HEK293 (cell line): ENCODE measurements around the gene CTPS1.

Experiments
- CTCF ChIP-seq: fragments of 450-650 bp; formaldehyde crosslinking; IDR thresholded peaks from 2 replicates; pipeline ENCODE4 v1.5.1; 2016; ENCODE audit warnings: missing biosample characterization, missing genetic modification characterization
- ZBTB11 ChIP-seq: fragments of 450-650 bp; formaldehyde crosslinking; conservative IDR thresholded peaks from 2 replicates; pipeline ENCODE4 v1.5.1; 2016; ENCODE audit warnings: low read depth, missing biosample characterization, missing genetic modification characterization
- ZFHX2 ChIP-seq: fragments of 450-650 bp; formaldehyde crosslinking; conservative IDR thresholded peaks from 2 replicates; pipeline ENCODE4 v1.5.1; 2016; ENCODE audit warnings: missing biosample characterization, missing genetic modification characterization
- ZNF10 ChIP-seq: fragments of 450-650 bp; formaldehyde crosslinking; IDR thresholded peaks from 2 replicates; pipeline ENCODE4 v1.5.1; 2017; ENCODE audit warnings: missing biosample characterization, missing genetic modification characterization
- ZNF629 ChIP-seq: fragments of 450-650 bp; formaldehyde crosslinking; IDR thresholded peaks from 2 replicates; pipeline ENCODE4 v1.5.1; 2017; ENCODE audit warnings: missing biosample characterization, missing genetic modification characterization

DNA sequence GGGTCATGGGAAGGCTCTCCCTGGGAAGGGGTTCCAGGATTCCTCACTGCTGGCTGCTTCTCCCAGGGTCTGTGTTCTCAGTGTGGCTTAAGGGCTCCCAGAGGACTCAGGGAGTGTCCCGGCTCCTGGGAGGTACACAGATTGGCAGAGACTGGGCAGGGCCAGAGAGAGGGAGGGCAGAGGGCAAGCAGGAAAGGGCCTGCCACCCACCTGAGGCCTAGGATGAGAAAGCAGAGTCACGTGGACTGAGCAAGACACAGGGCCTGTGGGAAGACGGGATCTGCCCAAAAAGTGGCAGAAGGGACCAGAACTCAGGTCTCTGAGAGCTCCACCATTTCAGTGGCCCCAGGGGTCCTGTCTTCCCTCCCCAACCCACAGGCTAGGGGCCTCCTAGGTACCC lies 41.2 kb downstream of the CTPS1 start:
- TF ChIP-seq CTCF (tag by site-specific recombination) (no peak), ZFHX2 (0 out of 2 replicates have a peak, but pooled peaks have one; percentile 20), ZBTB11 (tag by site-specific recombination) (no peak), ZNF629 (no peak), ZNF10 (no peak)
